HG03378 (cell line): ENCODE results near the gene PGLYRP2.

Experiments
- ATAC-seq: cut with Tn5 transposase; IDR thresholded peaks from one replicate; pipeline ENCODE4 v1.9.1; 2021; ENCODE audit warnings: mild to moderate bottlenecking, moderate library complexity; ENCODE audit not compliant: unreplicated experiment

PGLYRP2 gene

GRCh38 chr19:15456871-15457700 lies 22.2 kb downstream of the PGLYRP2 start:
- no peak for ATAC-seq

GRCh38 chr19:15456441-15456840 lies 22.9 kb downstream of the PGLYRP2 start:
- ATAC-seq, result no peak

GRCh38 chr19:15455996-15456395 lies 23.3 kb downstream of the PGLYRP2 start:
- no peak for ATAC-seq

- ATAC-seq, result no peak
These were observed 25.1 kb downstream of the PGLYRP2 start for GRCh38 chr19:15453906-15454860.

GRCh38 chr19:15453091-15453578 lies 26.2 kb downstream of the PGLYRP2 start:
- no peak for ATAC-seq

- ATAC-seq, result no peak
These were observed 26.9 kb downstream of the PGLYRP2 start for GRCh38 chr19:15452111-15453047.

GRCh38 chr19:15450528-15450890 lies 28.8 kb downstream of the PGLYRP2 start:
- ATAC-seq, result no peak

GRCh38 chr19:15449620-15450527 lies 29.4 kb downstream of the PGLYRP2 start, which contains the start of gene WIZ:
WIZ (minus strand) TSS chr19:15449956; CDS start chr19:15448307, 1,649 bp downstream.
- ATAC-seq, result no peak

GRCh38 chr19:15448778-15449619 lies 30.3 kb downstream of the PGLYRP2 start:
- no peak for ATAC-seq

GRCh38 chr19:15448044-15448777 lies 31.1 kb downstream of the PGLYRP2 start:
- no peak for ATAC-seq

GRCh38 chr19:15447057-15447456 lies 32.2 kb downstream of the PGLYRP2 start:
- no peak for ATAC-seq

- no peak for ATAC-seq
These were observed 33.4 kb downstream of the PGLYRP2 start for GRCh38 chr19:15445807-15446376.

GRCh38 chr19:15445227-15445605 lies 34.1 kb downstream of the PGLYRP2 start:
- ATAC-seq, result no peak

GRCh38 chr19:15444505-15445226 lies 34.6 kb downstream of the PGLYRP2 start:
- ATAC-seq, result no peak

- no peak for ATAC-seq
These were observed 35.5 kb downstream of the PGLYRP2 start for GRCh38 chr19:15443838-15444237.

- no peak for ATAC-seq
These were observed 36.0 kb downstream of the PGLYRP2 start for GRCh38 chr19:15443325-15443724.
